Measurements from ENCODE around the gene FBN2.
A peak's percentile ranks its signal among the peaks of the same experiment; 100 is the strongest.

Gene FBN2

DNA sequence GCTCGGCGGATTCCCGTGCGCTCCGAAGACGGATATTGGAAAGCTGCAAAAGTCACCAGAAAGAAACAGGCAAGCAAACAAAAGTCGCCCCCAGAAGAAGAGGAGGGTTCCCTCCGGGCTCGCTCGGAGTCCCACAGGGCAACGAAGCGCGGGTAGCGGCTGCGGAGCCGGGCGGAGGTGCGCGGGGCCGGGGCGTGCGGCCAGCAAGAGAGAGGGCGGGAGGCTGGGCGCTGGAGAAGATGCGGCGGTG is at the start of gene FBN2:
FBN2 (minus strand) TSS at position 246 of the 250 bp plus-strand sequence. CDS start 642 bp downstream, outside the sequence.
- no peak for DNase-seq

DNA sequence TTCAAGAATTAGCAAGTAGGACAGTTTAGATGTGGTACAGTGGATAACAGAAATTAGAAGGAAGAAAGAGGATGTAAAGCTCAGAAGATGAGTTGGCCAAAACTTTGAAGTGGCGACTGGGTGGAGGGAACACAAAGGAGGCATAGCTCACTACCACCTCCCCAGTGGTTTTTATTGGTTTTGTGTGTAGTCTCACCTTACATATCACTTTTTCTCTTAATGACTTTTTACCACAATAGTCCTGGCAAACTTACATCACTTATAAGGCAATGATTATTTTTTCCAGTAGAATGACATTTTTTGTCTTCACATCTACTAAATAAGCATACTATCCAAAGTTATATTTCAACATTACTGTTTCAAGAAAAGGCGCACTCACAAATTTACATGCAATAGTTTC is 49.2 kb upstream of the FBN2 start:
- no peak for DNase-seq

DNA sequence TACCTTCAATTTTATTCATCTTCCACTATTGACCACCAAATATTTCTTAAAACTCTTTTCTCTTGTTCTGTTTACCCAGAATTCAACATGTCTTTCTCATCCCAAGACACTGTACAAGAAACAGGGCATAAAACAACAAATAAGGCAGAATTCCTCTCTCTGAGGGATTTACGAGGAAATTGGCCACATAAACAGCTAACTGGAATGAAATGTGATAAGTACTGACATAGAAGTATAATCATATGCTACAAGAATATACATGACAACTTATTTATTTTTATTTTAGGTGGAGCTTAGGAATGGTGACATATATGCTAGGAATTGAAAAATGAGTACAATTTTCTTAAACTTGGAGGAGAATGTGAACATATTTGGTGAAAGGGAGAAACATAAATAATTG is 48.8 kb upstream of the FBN2 start:
- no peak for DNase-seq

DNA sequence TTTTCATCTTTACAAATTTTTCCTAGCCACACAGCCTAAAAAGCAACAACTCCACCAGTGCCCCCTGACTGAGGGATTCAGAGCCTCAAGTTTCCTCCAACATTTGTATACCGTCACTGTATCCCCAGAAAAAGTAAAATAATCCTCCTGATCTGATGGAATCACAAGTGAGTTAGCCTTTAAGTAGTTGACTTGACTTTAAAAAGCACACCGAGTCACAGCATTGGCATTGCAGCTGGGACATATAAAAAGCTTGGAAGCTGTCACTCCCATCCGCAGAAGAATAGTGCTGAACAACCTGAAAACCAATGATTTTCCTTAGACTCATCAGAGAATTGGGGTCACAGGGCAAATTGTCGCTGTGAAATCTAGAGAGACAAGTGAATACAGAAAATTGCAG is 41.6 kb upstream of the FBN2 start:
- peak; percentile 45 for DNase-seq

DNA sequence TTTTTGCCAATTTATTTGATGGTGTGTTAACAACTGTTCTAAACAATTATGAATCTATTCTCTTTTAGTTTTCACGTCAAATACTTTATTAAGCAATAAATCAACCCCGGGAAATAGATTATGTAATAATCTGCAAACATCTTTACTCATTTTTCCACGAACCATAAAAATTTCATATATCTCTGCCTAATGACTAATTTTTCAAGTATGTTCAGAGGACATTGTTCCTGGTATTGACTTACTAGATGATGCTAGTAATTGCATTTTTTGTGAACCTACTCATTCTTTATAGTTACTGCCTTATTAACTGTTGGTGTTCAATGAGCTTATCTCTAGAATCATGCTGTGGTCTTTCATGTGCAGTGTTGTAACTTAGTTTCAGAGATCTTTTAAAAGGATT is 41.0 kb upstream of the FBN2 start:
- peak; percentile 94 for DNase-seq

DNA sequence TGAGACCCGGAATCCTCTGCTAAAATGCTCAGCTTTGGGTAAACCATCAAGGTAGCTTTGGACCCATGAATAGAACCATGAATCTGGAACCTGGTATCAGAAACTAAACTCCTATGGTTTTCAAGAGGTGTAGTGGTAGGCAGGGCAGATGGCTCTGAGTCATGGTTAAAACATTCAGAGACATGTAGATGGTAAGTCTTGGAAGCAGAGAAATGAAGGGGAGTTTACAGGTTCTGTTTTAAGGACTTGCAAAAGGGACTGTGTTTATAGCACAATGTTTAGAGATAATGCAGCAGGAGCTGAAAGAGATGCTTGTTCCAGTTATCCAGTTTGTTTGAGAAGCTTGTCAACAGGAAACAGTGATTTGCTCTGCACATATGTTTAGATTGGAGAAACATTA is 36.0 kb upstream of the FBN2 start:
- peak; percentile 40 for DNase-seq

DNA sequence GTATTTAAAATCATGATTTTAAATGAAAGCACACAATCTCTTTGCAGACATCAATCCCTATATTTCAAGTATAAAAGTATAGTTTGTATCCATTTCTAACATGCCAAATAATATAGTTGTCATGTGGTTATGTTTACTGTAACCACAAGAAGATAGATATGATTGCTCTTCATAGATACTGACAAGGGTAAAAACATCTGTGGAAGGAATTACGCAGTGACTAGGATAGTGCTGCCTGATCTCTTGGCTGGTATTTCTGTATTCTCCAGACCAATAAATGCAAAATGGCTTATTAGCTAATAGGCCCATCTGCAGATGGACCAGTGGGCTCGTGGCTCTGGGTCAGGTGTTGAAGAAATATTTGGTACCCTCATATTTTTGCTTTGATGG is 34.9 kb upstream of the FBN2 start:
- DNase-seq: no peak

DNA sequence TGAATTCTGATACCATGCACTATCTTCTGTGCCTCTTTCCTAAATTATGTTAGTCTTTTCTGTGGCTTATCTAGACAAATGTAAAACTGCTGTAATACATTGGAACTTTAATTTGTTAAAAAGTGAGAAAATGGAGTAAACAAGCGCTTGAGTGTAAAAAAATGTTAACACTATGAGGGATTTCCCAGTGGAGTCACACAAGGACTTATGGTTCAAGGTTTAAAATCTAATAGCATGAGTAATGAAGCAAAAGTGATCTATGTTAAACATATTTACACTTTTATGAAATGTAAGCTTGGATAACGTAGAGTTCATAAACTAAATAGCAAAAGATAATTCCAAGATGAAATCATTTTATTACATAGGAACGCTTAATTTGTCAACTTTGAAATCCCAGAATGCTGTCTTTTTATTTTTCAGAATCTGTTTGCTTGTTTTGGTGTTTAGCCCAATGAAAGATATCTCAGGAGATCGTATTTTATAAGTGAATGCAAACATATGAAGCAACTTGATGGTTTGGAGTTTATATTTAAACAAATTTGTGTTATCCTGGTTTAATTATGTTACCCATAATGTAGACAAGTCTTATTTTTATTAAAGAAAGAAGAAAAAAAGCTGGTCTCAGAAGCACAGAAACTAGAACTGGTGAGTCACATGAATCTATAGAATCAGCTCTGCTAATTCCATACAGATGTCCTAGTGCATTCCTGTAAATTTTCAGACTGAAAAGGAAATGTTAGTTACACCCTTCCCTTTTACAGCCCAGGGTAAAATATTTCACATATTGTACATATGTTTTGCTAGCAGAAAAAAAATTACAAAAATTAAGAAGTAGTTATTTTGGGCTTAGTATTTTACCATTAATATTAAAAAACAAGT is 34.2 kb upstream of the FBN2 start:
- DNase-seq: peak; percentile 69

DNA sequence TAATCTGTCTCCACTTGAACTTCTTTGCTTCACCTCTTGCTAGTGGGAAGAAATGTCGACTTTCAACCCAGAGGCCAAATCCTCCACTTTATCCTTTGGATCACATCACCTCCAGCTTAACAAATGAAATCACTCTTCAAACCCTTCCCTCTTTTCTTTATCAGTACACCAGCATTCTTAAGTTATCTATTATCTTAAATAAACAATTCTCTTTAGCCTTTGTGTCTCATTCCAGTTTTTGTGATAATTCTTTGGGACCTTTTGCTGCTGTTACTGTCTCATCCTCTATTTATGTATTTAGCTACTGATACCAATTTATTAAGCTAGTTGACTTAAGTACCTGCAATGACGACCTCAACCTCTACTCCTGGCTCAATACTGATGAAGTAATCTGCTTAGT is 28.1 kb upstream of the FBN2 start:
- DNase-seq: no peak

DNA sequence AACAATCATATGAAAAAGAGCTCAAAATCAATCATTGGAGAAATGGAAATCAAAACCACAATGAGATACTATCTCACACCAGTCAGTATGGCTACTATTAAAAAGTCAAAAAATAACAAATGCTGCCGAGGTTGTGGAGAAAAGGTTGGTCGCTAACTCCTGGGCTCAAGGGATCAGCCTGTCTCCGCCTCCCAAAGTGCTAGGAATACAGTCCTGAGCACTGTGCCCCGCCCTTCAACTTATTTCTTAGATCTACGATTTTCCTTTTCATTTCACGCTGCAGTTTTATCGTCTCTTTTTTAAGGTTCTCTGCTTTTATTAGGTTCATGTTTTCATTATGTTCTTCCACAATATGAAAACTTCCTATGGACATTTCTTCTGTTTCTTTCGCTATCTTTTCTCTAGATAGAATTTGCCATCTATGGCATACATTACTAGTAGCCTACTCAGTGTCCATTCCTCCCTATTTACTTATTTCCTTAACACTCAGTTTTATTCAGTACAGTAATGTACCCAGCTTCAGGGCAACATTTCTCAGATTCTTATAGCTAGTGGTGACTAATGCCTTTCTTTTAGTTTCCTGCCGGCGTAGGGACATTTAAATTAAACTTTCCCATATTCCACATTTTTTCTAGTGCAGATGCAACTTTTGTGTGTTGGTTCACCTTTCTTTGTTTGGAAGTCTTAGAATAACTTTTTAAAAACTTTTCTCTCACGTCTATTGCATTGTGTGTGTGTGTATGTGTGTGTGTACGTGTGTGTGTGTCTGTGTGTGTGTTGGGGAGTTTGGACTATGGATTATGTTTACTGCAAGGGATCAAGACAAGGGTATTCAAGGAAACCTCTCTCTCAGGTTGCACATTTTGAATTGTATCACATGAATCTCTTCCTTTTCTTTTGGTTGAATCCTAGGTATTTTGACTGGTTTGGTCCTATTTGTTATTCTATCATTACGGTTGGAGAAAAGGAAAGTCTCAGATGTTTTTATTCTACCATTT is 21.6 kb upstream of the FBN2 start:
- DNase-seq: peak; percentile 23

DNA sequence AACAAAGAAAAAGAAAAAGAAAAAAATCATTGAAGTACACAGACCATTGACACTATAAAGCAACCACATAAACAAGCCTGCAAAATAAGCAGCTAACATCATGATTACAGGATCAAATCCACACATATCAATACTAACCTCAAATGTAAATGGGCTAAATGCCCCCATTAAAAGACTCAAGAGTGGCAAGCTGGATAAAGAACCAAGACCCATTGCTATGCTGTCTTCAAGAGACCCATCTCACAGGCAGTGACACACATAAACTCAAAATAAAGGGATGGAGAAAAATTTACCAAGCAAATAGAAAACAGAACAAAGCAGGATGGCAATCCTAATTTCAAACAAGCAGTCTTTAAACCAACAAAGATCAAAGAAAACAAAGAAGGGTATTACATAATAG is 15.7 kb upstream of the FBN2 start:
- no peak for DNase-seq

DNA sequence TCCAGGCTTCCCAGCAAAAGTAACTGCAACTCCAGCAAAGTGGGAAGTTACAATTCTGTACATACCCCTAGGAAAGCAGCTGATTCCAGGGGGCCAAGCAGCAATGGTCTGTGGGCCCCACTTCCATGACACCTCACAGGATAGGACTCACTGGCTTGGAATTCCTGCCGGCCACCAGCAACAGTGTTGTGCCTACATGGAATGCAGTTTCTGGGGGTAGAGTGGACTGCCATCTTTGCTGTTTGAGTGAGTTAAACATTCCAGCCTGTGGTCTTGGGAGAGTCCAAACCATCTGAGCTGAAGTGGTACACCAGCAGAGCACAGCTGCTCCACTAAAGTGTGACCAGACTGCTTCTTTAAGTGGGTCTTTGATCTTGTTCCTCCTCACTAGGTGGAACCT is 13.4 kb upstream of the FBN2 start:
- peak; percentile 57 for DNase-seq

DNA sequence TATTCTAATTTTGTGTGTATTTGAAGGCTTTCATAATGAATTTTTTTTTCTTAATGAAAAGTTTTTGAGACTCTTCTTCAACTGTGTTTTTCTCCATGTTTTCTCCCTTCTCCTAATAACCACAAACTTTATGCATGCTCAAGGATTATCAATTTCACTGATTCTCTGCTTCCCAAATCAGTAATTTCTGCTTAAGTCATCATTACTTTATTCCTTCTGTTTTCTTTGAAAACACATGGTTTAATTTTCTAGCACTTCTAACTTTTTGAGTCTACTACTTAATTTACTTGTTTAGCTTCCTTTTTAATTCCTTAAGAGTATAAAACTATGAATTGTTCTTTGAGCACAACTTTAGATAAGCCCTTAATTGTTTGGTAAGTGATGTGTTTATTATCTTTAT is 11.5 kb upstream of the FBN2 start:
- no peak for DNase-seq

DNA sequence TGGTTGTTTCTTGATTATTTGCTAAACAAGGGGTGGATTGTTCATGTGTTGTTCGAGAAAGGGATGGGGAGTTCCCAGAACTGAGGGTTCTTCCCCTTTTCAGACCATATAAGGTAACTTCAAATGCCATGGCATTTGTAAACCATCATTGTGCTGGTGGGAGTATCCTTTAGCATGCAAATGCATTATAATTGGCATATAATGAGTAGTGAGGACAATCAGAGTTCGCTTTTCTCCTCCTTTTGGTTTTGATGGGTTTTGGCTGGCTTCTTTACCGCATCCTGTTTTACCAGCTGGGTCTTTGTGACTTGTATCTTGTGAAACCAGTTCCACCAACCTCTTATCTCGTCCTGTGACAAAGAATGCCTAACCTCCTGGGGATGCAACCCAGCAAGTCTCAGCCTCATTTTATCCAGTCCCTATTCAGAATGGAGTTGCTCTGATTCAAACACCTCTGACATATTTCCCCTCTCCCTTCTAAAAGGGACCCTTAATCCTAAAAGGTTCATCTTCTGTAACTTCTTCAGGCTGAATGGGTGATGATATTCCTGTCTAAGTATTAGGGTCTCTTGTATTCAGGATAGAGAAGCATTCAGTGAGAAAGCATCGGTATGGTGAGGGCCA is 8.7 kb upstream of the FBN2 start:
- no peak for DNase-seq

DNA sequence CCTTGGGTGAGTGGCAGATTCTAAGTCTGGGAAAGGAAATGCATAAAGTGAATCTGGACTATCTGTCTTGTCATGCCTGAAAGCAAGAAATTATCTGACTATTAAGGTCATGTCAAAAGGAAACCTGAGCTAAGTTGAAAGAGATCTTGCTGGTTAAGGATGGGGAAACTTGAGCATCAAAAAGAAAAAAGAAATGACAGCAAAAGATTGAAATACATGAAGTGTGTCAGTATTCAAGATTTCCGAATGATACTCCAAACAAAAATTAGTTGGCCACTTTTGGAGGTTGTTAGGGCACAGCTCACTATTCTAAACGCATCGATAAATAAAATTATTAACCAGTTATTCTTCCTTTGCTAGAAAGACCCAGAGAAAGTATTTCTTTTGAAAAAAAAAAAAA is 3.3 kb upstream of the FBN2 start:
- DNase-seq: no peak

DNA sequence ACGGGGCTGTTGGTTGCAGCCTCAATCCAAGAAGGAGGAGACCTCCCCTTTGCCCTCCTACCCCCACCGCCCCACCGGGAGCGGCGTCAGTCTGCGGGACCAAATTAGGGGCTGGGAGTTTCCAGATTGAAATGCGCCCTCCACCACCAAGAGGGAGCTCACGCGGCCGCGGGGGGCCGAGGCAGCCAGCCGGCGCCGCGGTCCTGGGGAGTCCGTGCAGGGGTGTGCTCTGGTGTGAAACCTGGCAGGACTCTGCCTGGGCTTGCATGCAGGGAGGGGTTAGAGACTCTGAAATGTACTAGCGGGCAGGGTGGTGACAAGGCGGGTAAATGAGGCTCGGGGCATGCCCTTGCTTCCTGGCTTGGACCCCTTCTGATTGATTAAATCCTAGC is 989 bp upstream of the FBN2 start:
- peak; percentile 34 for DNase-seq

DNA sequence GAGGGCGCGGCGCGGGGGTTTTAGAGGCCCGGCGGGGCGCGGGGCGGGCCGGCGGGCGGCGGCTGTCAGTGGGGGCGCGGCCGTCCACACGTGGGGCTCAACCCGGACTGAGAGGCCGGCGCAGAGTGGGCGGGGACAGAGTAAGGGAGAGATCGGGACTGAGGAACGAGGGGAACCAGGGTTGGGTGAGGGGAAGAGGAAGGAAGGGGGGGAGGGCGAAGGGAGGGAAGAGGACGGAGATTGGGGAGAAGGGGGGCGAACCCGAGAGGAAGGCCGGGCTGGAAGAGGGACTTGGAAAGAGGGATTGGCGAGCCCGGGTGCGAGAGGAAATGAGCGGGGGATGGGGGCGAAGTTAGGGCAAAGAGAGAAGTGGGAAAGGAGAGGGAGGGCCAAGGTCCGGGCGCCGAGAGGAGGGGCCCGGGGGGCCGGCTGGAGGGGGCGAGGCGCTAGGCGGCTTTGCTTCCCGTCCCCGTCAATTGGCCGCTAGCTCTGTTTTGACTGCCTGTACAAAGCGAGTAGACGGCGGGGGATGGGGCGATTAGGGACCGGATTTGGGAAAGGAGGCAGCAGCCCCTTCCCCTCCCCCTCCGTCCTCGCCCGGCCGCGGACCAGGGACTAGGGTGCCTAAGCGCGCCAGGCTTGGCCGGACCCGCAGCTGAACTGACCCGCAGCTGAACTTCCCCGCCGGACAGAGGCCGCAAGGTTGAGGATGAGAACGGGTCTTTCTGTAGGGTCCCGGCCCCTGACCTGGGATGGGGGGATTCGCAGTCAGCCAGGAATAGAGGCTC is 399 bp upstream of the FBN2 start:
- peak; percentile 97 for DNase-seq

DNA sequence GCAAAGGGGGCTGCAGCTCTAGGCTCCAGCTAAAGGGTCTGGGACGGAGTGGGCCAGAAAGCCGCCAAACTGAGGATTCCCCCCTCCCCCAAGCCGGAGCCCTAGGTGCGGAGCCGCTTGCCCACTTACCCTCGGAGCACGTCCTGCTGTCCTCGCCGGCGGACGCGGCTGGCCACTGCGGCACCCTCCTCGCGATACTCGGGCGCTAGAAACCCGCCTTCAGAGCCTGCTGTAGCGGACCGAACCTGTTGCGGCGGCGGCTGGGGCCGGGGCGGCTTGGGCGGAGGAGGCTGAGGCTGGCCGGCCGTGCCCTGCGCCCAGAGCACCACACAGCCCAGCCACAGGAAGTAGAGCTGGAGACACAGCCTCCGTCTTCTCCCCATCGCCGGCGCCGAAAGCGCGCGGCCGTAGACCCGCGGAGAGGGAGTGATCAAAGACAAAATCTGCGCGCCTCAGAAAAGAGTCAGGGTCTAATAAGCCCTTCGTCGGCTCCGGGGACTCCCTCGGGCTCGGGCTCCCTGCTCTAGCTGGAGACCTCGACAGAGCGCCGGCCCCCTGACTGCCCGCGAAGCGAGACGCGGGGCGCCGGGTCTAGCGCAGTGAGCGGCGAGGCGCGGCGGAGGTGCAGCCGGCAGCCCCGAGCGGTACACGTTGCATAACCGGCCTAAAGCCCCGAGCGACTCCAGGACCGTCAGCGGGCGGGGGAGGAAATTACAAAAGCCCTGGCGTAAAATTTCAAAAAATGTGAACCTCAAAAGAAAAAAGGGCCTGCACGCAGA is 635 bp downstream of the FBN2 start:
- DNase-seq: peak; percentile 77

DNA sequence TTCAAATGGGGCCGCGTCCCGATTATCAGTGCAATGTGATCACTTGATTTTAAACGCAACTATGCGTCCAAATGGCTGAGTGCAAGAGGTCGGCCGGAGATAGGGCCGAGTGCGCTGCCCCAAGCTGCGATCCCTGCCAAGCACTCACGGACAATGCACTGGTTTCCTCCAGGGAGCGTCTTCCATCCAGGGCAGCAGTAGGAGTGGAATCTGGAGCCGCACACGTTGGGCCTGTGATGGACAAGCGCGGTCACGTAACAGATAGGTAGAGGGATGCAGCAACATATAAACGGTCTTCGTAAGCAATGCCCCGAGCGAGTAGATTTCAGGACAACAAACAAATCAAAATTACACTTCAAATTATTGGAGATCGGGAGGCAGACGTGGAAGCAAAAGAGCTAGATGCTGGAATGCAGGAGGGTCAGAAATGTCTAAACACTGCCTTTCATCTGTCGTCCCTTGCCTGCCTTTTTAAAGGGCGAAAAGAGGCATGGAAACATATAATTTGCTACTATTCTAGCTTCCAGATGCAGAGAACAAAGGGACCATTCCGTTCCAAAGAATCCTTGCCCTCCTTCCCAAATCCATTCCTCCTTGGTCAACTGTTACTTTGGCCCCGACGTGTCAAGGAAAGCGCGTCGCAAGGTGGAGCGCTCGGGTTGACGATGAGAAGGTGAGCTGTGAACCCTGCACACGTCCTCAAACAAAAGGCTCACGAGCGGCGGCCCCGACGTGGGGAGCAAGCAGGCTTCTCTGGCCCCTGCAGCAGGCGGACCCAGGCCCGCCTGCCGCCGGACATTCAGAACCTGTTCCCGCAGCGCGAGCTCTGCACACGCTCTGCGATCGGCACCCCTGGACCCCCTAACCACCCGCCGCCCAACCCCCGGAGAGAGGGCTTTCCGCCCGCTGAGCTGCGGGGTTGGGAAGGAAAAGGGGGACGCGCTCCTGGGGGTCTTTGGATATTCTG is 1.5 kb downstream of the FBN2 start:
- peak; percentile 66 for DNase-seq

DNA sequence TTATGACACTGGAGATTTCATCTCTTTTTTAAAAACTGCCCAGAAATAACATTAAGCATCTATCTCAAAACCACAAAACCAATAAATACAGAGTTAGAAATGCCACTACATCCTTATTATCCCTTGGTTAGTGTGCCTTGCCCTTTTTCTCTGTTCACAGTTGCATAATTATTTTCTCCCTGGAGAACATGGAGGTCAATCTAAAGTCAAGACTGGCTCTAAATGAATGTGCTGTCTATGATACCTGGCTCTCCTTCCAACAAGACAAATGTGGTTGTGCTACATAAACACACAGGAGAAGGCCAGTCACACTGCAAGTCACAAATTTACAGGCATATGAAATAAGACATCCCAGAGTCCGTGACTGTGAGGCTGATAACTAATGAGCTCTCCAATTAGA is 2.8 kb downstream of the FBN2 start:
- no peak for DNase-seq

DNA sequence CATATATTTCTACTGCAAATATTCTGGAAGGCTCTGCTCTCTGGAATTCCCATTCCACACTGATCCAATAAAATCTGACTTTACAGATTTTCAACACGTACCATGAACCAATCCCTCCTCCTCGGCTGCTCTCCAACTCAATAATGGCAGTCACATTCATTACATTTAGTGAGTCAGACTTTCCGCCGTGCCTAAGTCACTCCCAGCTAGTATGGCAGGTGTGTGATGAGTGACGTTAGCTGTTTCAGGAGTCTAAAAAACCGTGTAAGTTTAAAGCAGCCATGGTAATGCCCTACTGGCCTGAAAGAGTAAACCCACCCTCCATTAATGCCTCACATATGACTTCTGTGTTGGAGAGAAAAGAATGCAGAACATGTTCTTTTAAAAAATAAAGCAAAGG is 3.3 kb downstream of the FBN2 start:
- peak; percentile 71 for DNase-seq
